ENCODE results near the gene NECAB2. TPM values are rescaled to one million over a fixed set of nuclear protein-coding genes. Genes with fewer than 3 reads are reported as not detected.

The NECAB2 gene
- total and polyA plus RNA-seq, 2 of the 8 experiments (the other 6 are each of a cell fraction or from before 2014, with no cell fraction given): 3.6 to 4.2 TPM

DNA sequence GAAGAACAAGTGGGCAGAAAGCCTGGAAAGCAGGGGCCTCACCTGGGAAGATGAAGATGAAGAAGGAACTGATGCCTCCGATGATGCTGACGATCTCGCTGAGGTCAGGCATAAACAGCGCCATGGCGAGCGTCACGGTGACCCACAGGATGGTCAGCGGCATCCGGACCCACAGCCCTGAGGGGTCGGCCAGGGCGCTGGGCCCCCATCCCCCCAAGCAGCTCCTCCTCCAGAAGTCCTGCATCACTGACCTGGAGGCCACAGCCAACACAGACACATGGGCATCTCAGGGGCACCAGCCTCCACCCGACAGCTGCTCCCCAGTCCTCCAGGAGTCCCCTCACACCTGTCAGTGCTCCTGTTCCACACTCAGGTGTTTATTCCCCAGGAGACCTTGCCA, 48.4 kb downstream of the NECAB2 start:
- no peak for FAIRE-seq
- Histone ChIP-seq H3K4ac (replicated peaks; ENCODE audit: insufficient read length, low read depth, low read length) (no peak overlapping the region), H3K27ac (ENCODE audit: low read depth, low read length) (no peak overlapping the region), H2AFZ (ENCODE audit: low read length) (no peak overlapping the region), H3K4me1 (replicated peaks in 1 of 4; ENCODE audit: control insufficient read depth in 3 of 4, insufficient read depth in 4 of 4, low read length in 3 of 4) (no peaks in the 10 kb centered on the region; a peak in 1 of 7 replicates), H3K9me3 (ENCODE audit: insufficient read depth in 2 of 2, low read depth in 1 of 2, low read length in 1 of 2) (peaks cover 4 to 6% of the 10 kb centered on the region in 2 experiments; a peak in 3 of 4 replicates), H3K79me1 (ENCODE audit: low read depth, low read length) (no peaks in the 10 kb centered on the region), H4K5ac (ENCODE audit: insufficient read length, low read depth, low read length) (no peak overlapping the region), H3K36me3 (ENCODE audit: control insufficient read depth in 2 of 4, insufficient read depth in 4 of 4, low read length in 3 of 4) (no peaks in the 10 kb centered on the region), H3K4me3 (ENCODE audit: extremely low read depth in 1 of 4, insufficient read depth in 2 of 4, low read depth in 3 of 4, low read length in 4 of 4) (no peak overlapping the region), H2BK15ac (ENCODE audit: low read length) (no peak overlapping the region), H4K8ac (ENCODE audit: extremely low read depth, insufficient read depth, low read length) (no peak overlapping the region), H2AK5ac (ENCODE audit: low read depth, low read length) (no peak overlapping the region), H3K23me2 (ENCODE audit: low read depth, low read length) (no peaks in the 10 kb centered on the region), H3K18ac (ENCODE audit: extremely low read depth, low read length) (no peak overlapping the region), H3K56ac (replicated peaks; ENCODE audit: insufficient read length, low read depth, low read length) (no peak overlapping the region), H4K91ac (replicated peaks; ENCODE audit: insufficient read length, low read length) (no peak overlapping the region), H3K14ac (ENCODE audit: insufficient read length) (no peak overlapping the region), H3K27me3 (replicated peaks in 1 of 4; ENCODE audit: control insufficient read depth in 3 of 4, extremely low read depth in 1 of 4, insufficient read depth in 3 of 4, low read length in 3 of 4) (no peaks in the 10 kb centered on the region), H2BK20ac (ENCODE audit: low read length) (no peak overlapping the region), H2BK5ac (ENCODE audit: low read depth, low read length) (no peak overlapping the region), H3K4me2 (ENCODE audit: insufficient read depth in 1 of 2, low read depth in 2 of 2, low read length in 2 of 2) (no peak overlapping the region), H3K9ac (replicated peaks in 1 of 4; ENCODE audit: extremely low read depth in 1 of 4, low read depth in 3 of 4, low read length in 3 of 4) (no peak overlapping the region), H3K79me2 (ENCODE audit: control insufficient read depth in 1 of 2, insufficient read depth in 2 of 2, low read length in 2 of 2) (no peaks in the 10 kb centered on the region), H3K23ac (ENCODE audit: insufficient read length) (no peak overlapping the region), H4K20me1 (replicated peaks in 1 of 2; ENCODE audit: control insufficient read depth in 1 of 2, insufficient read depth in 2 of 2, low read length in 2 of 2) (no peaks in the 10 kb centered on the region), H2BK120ac (replicated peaks; ENCODE audit: low read depth, low read length) (no peak overlapping the region), H2BK12ac (ENCODE audit: low read depth, low read length) (no peak overlapping the region)
- DNase-seq (ENCODE audit: low read depth in 1 of 2, low spot score in 2 of 2): no peak
- WGBS, 2 experiments (ENCODE audit: extremely low coverage in 1 of 2, insufficient coverage in 1 of 2, insufficient read length in 1 of 2, insufficient replicate concordance in 2 of 2, low coverage in 1 of 2, low lambda C conversion rate in 2 of 2, missing lambda C conversion rate in 1 of 2): 96% methylated on average over 10 of the region's 12 CpGs; no CpG with 5 or more reads in 1 of the 2 experiments
- CTCF ChIA-PET (ENCODE audit: partially characterized antibody): interaction anchor here (2.8 kb wide), 1 partner anchor 27 kb away, joined by 7 read pairs; no protein-coding TSS in a partner anchor
- POLR2A ChIA-PET (ENCODE audit: partially characterized antibody): interaction anchor here (1.3 kb wide), 1 partner anchor 14 kb away, joined by 3 read pairs; no protein-coding TSS in a partner anchor
- TF ChIP-seq CTBP2 (IDR thresholded peaks at IDR 0.05; ENCODE audit: borderline replicate concordance, insufficient read depth, insufficient read length, low read length): no peak
